ENCODE results near the gene MCC. TPM values are rescaled to one million over a fixed set of nuclear protein-coding genes. Genes with fewer than 3 reads are reported as not detected.

MCC gene
- total RNA-seq, 1 experiment from 2014 or later: 7.6 TPM

DNA sequence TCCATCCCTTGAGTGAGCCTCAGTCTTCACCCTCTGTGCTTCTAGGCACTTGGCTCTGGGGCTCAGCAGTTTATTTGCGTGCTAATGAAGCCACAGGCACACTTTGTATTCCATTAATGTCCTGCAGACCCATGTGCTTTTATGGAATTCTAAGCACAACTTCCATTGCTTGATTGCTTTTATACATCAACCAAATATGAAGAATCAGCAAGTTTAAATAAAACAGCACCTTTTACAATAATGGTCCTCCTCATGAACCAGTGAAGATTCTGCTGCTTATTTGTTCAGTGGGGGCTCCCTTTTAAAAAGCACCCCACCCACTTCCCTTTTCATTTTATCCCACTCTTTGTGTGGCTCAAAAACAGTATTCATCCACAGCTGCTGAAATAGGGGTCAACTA is 451.4 kb downstream of the MCC start:
- Histone ChIP-seq H3K79me2 (ENCODE audit: insufficient read depth, low read length) (no peaks in the 10 kb centered on the region), H2BK20ac (ENCODE audit: low read depth, low read length, poor library complexity, severe bottlenecking) (no peak overlapping the region), H3K9me3 (ENCODE audit: control insufficient read depth, low read depth, low read length) (no peaks in the 10 kb centered on the region), H3K27me3 (ENCODE audit: insufficient read depth, low read length) (no peaks in the 10 kb centered on the region), H3T11ph (ENCODE audit: low read length) (no peak overlapping the region), H2BK120ac (ENCODE audit: low read depth, low read length, poor library complexity, severe bottlenecking) (no peak overlapping the region), H3K4me1 (ENCODE audit: insufficient read depth, low read length) (peaks cover 4% of the 10 kb centered on the region; the same call in 1 of the 2 replicates), H3K4me2 (ENCODE audit: insufficient read depth, insufficient read length, low read length) (no peak overlapping the region), H2BK15ac (ENCODE audit: low read depth, low read length) (no peak overlapping the region), H3K9ac (ENCODE audit: extremely low read depth, insufficient read length, low read length) (no peak overlapping the region), H2AFZ (ENCODE audit: low read length) (no peak overlapping the region), H3K23me2 (ENCODE audit: insufficient read length, low read depth, low read length, poor library complexity, severe bottlenecking) (no peaks in the 10 kb centered on the region), H4K8ac (replicated peaks; ENCODE audit: insufficient read length, low read depth, low read length) (no peak overlapping the region), H3K27ac (ENCODE audit: insufficient read length, low read depth, low read length) (no peak overlapping the region), H3K18ac (ENCODE audit: insufficient read length, low read depth, low read length) (no peak overlapping the region), H4K5ac (ENCODE audit: insufficient read length, low read depth, low read length) (no peak overlapping the region), H2BK5ac (ENCODE audit: insufficient read length, low read length) (no peak overlapping the region), H2BK12ac (ENCODE audit: insufficient read length, low read depth, low read length) (no peak overlapping the region), H3K4ac (ENCODE audit: low read depth, low read length) (no peak overlapping the region), H3K56ac (ENCODE audit: insufficient read length, low read depth, low read length) (no peak overlapping the region), H3K79me1 (ENCODE audit: insufficient read depth, low read depth, low read length, poor library complexity, severe bottlenecking) (no peaks in the 10 kb centered on the region), H2AK5ac (ENCODE audit: insufficient read length, low read length) (no peak overlapping the region), H3K14ac (ENCODE audit: insufficient read depth, low read length) (no peak overlapping the region), H4K91ac (ENCODE audit: insufficient read length, low read depth, low read length) (no peak overlapping the region), H3K23ac (ENCODE audit: insufficient read length, low read depth, low read length) (no peak overlapping the region), H4K20me1 (ENCODE audit: control insufficient read depth, insufficient read depth, insufficient read length) (no peaks in the 10 kb centered on the region)
- Mint-ChIP-seq H3K4me1 (peaks cover 31 to 32% of the 10 kb centered on the region in 2 experiments), H3K4me3 (no peak overlapping the region), H3K27ac (peak overlapping the region in 1 of 3 experiments; percentile 54; a peak in 1 of 7 replicates), H3K27me3 (ENCODE audit: low read depth) (no peaks in the 10 kb centered on the region), H3K9me3 (no peaks in the 10 kb centered on the region), H3K36me3 (ENCODE audit: insufficient read depth in 1 of 3, low read depth in 3 of 3) (peaks cover 0 to 3% (median 0%) of the 10 kb centered on the region in 3 experiments; a peak in 1 of 7 replicates)
- DNase-seq: no peak
- TF ChIP-seq, protein P1, sequence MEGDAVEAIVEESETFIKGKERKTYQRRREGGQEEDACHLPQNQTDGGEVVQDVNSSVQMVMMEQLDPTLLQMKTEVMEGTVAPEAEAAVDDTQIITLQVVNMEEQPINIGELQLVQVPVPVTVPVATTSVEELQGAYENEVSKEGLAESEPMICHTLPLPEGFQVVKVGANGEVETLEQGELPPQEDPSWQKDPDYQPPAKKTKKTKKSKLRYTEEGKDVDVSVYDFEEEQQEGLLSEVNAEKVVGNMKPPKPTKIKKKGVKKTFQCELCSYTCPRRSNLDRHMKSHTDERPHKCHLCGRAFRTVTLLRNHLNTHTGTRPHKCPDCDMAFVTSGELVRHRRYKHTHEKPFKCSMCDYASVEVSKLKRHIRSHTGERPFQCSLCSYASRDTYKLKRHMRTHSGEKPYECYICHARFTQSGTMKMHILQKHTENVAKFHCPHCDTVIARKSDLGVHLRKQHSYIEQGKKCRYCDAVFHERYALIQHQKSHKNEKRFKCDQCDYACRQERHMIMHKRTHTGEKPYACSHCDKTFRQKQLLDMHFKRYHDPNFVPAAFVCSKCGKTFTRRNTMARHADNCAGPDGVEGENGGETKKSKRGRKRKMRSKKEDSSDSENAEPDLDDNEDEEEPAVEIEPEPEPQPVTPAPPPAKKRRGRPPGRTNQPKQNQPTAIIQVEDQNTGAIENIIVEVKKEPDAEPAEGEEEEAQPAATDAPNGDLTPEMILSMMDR (conservative IDR thresholded peaks at IDR 0.05): no peak
- WGBS (ENCODE audit: extremely low coverage, insufficient read length, low lambda C conversion rate): no CpG with 5 or more reads among the region's 1 CpG

Measured in H9 (cell line).